ENCODE results near the gene UST.

The UST gene

DNA sequence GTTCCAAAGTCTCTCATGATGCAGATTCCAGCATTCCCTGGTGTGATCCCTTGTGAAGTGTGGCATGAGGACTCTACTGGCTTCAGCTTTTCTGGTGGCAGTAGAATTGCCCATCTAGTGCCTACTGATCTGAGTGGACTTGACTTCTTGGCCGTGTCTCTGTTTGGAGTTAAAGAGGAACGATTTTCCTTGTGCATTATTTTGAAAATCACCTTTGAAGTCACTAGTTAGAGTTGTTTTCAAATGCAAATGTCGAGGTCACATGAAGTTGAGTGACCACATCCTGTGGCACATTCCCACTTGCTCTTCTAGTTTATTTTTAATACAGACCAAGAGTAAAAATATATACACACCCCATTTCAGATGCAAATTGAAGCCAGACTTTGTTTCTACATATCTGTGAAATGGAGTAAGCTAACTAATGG, 300.0 kb downstream of the UST start:
- DNase-seq = no peak

DNA sequence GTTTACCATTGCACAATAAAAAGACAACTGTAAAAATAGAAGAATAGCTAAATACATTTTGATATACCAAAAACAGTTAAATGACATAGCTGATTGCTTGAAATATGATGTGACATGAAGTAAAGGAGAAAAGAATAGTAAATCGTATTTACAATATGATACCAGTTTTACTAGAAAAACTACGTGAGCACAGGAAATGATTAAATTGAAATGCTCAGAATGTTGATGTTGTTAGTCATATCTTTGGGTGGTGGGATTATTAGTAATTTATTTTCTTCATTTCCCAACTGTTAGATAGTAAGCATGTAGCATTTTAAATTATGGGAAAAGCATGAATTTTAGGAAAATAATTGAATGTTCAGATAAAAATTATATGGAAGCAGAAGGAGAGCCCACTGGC, 302.4 kb downstream of the UST start:
- DNase-seq = no peak

DNA sequence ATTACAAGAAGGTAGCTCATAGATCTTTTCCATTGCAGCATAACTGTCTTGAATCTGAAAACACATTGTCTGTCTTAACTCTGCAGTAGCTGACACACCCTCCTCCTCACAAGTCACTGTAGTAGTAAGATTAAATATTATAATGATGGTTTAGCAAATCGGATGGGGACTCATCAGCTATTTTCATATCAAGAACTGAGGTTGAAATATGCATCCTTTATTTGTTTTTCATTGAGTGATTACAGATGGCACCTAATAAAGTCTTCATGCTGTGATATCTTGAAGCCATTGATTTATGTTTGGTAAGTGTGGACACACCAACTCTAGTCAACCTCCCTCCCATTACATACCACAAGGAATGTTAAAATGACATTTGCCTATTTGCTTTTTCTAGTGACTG, 303.3 kb downstream of the UST start:
- no peak for DNase-seq

DNA sequence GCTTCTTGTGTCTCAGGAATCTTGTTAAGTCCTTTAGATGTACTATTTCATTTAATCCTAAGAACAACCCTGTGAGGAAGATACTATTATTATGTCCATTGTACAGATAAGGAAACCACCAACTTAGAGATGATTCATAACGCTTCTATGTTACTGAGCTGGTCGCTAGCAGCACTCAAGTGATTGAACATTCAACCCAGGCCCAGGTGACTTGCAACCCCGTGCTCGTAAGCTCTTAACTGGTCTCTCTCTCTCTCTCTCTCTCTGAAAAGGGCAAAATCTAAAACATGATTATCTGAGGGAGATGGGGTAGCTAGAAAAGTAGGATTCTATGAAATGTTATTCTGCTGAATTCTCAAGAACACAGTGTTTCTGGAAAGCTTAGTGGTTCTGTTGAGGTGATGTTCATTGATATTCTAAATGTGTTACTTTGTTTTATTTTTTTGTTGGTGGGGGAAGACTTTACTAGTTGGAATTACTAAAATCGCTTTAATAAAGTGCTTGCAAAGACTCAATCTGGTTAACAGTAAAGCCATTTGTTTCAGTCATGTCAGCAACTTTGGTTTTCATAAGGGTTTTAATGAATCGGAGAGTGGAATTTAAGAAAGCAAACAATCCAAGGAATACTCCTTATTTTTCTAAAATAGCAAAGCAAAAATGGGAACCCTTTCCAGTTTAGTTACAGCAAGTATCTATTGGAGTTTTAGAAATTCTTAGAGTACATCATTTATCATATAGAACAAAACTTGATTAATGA, 305.7 kb downstream of the UST start:
- no peak for DNase-seq

DNA sequence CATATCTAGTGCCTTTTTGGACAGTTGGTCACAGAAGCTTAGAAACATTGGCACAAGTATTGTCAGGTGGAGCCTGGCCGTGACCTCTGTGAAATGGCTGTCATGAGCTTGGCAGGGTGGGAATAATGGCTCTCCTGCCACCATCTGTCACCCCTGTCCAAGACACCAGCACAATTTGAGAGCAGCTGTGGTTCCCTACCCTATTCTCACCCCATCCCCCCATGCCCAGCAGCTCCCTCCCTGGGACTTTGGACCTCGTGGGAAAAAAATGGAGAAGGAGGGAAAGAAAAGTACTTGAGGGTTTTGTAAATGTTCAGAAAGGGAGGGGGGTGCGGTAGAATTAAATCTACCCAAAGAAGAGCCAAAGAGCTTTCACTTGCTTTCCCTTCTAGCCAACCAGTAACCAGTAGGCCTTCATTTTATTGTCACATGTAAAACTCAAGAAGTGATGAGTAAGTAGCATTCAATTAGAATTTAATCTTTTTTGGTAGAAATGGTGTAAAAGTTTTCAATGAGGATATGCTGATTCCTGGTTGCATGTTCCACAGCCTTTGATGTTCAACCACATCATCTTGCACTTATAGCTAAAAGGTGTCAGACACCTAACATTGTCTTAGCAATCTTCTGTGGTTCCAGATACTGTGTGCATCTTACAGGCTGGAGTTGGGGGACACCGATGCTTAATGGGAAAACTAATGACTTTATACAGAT, 307.2 kb downstream of the UST start:
- DNase-seq = no peak

DNA sequence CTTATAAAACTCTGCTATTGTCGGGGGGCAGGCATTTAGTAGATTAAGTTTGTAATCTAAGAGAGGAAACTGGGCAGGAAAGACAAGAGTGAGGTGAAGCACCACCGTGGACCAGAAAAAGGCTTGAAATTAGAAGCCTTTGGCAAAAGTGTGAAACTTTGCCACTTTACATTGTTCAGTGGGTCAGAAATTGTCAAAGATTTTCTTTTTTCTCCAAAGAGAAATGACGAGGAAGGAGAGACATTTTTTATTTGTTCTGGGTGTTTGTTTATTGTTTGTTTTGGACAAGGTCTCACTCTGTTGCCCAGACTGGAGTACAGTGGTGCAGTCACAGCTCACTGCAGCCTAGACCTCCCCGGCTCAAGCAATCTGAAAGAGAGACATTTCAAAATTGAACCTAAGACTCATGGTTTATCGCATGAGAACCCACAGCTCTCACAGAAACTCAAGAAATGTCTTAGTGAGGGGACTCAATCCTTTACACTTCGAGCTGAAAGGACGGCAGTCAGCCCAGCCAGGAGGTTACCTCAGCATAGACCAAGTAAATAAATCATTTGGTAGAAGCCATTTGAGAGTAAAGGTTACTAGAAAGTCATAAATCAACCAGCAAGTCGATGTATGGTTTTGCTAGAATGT, 307.8 kb downstream of the UST start:
- no peak for DNase-seq

DNA sequence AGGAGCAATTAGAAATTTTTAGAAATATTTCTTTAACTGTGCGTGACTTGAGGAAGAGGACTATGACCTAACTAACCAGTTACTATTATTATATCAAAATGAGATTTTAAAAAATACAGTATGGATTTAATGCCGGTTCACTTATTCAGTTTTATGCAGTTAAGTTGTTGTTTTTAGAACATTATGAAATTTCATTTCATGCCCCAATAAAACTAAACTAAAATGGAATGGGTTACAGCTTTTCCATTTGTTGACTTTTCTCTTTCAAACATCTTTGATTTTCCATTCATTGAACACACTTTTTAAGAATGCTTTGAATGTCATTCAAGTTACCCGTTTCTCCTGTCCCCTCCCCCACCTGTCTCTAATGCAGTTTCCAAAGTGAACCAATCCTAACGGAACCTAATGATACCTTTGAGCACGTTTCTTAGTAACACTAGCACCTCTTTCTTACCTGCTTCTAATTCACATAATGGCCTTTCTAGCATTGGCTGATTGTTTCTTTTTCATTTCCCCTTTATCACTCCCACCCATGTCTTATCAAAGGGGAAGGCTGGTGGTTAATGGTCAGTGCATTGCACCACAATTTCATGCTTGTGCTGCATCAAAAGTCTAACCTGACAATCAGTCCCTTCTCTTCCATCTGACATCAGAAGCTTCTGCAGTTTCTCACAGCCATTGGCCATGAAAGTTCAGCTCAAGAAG, 308.5 kb downstream of the UST start:
- DNase-seq = no peak

DNA sequence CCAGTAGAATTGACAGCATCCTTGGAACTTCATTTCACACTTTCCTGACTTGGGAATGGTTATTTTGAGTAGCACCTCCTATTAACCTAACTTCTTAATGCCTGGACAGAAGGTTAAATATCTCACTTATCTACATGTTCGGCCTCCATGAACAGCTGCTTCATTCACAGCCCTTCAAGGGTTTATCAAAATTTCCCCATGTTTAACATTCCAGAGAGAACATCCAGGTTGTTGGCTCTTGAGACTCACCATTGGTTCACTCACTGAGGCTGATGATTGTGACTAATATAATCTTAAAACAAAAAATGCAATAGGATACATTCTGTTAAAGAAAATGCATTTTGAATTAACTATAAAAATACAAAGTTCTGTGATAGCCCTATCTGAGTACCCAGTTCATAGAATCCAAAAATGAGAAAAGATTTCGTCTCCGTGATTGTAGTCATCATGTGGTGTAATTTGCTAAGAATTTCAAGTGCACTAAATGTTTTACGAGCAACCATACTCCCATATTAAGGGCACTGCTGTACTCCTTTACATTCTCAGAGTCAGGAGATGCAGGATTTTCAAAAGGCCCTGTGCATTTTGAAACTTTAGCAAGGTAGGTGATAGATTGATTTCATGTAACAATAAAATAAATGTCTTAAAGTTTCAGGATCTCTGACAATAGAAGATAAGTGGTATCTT, 310.1 kb downstream of the UST start:
- no peak for DNase-seq

DNA sequence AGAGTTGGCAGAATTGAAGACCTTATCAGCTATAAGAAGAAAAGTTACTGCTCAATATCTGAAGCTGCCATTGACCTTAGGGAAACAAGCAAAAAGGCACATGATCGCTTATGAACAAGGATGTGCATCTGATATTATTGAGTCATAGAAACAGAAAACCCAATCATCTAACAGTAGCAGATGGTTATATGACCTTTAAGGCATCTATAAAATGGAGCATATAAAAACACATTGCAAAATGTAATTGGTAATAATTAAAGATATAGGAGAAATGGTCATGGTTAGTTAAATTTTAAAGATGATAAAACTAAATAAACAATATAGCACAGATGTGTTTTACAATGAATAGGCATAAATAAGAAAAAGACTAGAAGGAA, 310.6 kb downstream of the UST start:
- DNase-seq = no peak

DNA sequence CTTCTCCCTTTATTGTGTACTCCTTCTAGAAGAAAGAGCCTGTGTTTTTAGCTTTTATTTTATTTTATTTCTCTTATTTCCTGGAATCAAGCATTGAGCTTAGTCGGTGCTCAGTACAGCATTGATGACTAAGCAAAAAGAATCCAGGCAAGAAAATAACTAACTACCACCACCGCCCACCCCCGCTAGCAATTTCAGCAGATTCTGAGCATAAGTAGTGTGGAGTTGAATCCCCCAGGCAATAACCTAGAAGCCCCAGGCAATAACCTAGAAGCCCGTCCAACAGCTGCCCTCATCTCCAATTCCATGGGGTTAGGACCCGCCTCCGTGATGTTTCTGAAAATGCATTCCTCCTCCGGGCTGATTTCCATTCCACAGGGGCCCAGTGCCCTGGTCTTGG, 312.7 kb downstream of the UST start:
- DNase-seq = no peak

DNA sequence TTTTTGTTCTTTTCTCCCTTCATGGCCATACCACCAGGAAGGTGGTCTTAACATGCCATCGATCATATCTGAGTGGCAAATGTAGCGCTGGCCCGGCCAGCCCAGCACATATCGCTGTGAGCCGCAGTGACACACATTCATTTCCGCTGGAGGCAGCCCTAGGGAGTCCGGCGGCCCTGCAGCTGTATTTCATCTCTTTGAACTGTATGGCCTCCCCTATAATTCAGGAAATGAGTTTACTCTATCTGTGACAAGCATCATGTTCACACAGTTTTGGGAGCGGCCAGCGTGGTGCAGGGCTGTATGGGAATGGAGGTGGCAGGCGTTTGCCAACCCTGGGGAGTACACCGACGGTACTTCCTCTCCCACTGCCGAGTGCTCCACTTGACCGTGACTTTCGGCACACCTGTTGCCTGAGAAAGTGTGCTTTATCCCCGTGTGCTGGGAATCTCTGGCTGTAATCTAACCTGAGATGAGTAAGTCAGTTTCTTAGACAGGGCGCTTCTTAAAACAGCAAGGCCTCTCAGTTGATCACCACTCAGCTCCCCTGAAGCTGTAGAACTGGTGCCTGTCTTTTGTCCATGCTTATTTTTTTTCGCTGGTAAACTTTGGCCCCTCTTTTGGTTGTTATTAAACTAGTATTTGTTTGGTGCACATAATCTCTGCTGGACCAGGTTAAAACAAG, 313.6 kb downstream of the UST start:
- peak; percentile 47 for DNase-seq

DNA sequence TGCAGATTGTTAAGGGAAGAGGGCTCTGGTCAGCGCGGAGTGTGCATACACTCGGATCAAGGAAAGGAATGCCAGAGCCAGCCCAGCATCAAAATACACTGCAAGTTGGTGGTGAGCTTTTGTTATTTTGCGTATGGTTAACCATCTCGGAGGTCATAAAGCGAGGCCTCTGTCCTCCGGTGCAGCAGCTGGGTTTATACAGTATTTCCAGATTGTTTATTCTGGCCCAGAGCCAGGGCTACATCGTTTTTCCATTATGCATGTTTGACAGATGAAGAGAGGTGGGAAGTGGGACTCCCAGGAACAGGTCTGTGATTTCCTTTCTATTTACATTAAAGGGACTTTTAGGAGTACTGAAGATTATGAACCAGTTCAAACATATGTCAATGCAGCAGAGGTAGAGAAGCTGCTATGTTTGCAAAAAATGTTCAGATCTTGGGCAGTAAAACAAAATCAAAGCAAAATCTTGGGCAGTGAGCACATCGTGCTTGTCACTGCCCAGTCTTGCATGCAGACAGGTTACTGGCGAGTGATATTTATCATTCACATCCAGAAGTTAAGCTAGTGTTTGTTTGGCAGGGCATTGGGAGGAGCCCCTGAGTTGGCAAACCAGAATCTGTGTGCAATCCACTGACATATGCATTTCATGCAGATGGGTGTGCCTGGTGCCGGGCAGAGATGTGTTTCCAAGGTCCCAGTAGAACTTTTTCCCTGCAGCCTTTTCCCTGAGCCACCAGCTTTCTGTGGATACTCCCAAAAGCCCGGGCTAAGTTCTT, 314.3 kb downstream of the UST start:
- DNase-seq = no peak

DNA sequence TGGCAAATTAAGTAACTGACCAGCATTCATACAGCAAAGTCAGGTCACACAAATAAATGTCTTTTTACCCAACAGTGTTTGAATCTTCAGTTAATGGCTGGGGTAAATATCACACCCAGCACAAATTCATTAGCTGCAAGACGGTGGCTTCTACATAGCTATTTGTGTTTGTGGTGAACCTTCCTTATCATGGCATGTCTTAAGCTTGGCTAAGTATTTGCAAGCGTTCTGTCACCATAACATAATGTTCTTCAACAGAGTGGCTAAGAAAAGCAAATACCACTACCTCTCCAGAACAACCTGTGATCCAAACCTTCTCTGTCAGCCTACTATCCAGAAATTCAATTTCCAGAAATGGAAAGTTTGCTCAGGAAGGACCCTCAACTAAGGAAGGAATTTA, 315.1 kb downstream of the UST start:
- no peak for DNase-seq

DNA sequence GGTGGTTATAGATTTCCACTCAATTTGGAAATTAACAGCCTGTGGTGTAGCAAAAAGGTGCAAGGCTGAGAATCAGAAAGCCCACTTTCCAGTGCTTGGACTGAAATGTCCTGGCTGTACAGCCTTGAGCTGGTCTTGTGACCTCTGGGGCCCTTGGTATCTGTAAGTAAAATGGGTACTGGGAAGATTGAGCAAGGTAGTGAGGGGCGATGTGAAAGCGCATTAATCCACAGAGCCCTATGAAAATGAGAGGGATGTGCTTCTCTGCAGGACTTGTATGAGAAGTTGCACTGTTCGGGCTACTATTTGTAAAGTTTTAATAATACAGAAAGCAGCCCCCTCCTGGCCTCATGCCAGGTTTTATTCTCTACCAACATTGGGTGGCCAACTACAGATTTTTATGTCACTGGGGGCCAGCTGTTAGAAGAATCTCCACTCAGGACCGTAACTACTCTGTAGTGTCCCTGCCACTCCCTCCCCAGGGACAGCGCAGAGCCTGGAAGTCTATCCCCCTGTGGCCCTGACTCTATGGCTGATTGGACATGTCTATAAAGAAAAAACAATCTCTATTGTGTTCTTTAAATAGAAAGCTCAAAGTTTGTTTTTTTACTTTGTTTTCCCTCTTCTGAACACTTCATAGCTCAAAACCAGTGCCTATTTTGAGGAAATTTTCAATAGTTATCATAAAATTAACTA, 316.0 kb downstream of the UST start:
- DNase-seq = no peak

DNA sequence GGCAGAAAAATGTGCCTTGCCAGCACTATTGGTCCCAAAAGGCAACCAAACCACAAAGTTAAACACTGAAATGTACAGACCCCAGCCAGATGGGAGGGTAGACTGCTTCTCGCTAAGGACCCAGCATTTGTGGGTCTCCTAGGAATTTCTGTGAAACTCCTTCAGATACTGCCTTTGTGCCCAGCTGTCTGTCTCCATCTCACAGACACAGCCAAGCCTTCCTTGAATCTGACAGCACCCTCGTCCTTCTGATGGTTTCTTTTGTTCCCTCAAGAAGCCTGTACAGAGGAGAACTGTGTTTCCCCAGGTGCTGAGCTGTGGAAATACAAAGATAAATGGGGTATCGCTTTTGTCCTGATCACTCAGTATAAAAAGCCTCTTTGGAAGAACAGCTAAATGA, 316.6 kb downstream of the UST start:
- no peak for DNase-seq

DNA sequence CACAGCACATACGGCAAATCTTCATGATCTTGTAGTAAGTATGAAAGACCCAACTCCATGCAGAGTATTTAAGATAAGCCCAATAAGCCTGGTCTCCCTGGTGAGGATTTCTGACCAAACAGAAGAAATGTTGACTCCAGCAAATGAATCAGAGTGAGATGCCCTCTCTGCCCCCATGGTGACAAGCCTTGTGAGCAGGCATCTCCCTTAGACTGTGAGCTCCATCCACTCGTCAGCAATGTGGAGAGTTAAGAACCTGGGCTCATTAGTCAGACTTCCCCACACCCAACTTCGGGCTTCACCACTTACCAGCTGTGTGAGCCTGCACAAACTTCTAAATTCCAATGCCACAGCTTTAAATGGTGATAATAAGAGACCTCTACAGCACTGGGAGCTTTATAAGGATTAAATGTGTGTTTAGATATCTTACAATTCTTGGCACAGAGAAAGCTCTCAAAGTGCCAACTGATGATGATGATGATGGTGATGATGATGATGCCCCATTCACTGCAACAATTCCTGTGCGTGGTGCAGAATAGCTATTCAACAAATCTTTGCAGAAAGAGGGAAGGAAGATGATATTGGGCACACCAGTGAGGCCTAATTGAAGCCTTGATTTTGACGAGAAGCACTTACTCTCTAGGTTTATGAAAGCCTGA, 317.3 kb downstream of the UST start:
- DNase-seq = no peak

DNA sequence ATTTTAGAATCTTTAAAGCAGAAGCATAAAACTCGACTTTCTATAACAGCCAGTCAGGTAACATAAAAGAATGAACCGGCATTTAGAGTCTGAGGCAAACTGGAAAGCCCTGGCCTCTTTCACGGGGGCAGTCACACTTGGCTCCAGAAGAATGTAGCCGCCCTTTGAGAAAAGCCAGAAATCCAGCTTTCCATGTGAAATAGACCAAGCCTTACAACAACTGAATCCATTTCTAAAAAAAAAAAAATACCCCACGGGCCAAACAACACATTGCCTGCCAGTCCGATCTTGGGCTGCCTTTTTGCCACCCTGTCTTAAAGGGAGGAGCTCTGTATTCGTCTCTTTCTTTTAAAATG, 317.8 kb downstream of the UST start:
- no peak for DNase-seq

DNA sequence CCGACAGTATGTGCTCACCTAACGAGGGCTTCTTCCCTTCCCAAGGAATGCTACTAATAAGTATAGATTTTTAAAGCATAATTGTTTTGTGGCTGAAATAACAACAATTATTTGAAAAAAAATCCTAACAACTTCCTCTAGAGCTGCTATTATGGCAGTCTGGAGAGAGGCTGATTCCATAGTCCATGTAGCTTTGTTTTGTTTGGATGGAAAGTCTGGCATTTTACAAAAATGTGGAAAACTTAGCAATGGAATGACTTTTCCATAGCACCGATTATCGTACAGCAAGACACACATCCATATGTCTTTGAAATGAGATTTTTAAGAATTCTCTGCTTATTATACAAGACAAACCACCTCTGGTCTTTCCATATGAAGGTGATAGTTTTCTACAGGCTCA, 318.3 kb downstream of the UST start:
- no peak for DNase-seq

DNA sequence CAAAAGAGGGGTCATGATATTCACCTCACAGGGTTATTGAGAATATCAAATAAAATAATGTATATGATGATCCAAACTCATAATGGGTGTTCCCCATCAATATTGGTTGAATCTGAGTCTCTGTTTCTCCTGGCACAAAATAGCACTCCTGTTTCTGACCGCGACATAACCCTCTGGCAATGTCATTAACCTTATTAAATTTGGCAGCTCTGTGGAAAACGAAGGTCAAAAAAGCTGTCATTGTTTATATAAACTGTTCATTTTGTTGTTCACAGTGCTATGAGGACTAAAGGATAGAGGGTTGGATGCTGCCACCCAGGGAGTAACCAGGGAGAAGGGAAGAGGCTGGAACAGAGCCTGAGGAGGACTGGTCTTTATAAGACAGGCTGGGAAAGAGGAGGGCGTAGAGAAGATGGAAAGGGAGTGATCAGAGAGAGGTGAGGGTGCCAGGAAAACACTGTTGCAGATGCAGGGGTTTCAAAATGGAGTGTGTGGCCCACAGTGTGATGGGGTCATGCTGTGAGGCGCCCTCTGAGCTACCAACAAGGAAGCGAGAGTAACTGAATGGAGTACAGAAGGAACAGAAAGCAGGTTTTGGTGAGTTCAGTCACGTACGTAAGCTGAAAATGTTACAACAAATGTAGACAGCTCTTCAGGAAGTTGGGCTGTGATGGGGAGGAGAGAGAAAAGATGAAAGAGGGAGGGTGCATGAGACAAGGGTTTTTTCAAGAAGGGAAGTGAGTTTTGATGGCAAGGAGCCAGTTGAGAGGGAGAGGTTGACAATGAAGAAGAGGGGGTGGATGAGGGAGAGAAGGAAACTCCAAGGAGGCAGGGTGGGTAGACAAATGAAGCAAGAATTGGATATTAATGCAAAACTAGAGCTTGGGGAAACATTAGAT, 319.1 kb downstream of the UST start:
- peak; percentile 39 for DNase-seq

Data from activated gamma-delta T cell treated with Interleukin-2 at 50 U/mL for 16 hours (primary cell).